ENCODE data around the gene HOXA11.

HOXA11 gene

GRCh38 chr7:27205325-27206280, 20.6 kb upstream of the HOXA11 start:
- no peak for DNase-seq

DNA sequence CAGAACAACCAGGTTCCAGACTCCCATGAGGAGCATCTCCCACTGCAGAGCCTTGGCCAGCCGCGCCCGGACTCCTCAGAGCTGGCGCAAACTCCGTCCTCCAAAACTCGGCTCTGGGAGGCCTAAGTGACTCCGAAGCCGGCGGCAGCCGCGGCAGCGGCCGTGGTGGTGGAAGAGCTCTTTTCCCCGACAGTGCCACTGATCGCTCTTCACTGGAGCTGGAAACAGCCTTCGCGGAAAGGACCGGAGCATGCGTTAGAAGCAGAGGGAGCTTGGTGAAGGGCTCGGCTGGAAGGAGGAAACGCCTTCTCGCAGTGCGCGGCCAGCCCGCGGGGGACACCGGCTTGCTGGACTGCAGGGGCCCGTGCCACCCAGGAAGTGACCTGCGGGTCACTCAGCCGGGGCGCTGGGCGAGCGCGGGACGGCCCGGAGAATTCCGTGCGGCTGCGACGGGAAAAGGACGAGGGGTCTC, 19.9 kb upstream of the HOXA11 start:
- no peak for DNase-seq

DNA sequence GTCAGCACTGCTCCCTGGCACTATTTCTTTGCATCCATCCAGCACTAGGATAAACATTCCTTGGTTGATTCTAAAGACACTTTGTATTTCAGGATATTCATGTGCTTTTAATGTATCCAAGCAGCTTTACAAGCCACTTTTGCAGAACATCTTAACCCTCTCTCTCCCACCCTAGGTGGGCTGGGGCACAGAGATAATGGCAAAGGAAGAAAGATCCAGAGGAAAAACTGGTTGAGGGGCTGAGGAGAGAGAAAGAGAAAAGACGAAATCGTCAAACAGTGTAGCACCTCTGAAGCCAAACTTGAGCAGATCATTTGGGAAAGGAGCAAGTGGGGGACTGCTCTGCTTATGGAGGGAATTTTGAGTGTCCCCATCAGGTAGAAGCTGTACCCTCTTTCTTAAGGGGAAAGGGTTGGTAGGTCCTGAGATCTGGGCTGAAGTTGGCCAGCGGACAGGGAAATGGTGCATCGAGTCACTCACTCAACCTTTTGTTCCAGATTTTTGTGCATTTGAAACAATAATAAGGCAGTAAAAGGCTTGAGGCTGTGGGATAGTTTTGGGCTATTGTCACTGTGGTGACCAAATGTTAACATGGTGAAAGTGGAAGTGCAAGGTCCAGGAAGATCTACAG, 19.0 kb upstream of the HOXA11 start:
- no peak for DNase-seq

- DNase-seq: no peak
These were observed 18.4 kb upstream of the HOXA11 start for GRCh38 chr7:27203365-27203953.

GRCh38 chr7:27202862-27203134, 17.8 kb upstream of the HOXA11 start:
- DNase-seq: no peak

DNA sequence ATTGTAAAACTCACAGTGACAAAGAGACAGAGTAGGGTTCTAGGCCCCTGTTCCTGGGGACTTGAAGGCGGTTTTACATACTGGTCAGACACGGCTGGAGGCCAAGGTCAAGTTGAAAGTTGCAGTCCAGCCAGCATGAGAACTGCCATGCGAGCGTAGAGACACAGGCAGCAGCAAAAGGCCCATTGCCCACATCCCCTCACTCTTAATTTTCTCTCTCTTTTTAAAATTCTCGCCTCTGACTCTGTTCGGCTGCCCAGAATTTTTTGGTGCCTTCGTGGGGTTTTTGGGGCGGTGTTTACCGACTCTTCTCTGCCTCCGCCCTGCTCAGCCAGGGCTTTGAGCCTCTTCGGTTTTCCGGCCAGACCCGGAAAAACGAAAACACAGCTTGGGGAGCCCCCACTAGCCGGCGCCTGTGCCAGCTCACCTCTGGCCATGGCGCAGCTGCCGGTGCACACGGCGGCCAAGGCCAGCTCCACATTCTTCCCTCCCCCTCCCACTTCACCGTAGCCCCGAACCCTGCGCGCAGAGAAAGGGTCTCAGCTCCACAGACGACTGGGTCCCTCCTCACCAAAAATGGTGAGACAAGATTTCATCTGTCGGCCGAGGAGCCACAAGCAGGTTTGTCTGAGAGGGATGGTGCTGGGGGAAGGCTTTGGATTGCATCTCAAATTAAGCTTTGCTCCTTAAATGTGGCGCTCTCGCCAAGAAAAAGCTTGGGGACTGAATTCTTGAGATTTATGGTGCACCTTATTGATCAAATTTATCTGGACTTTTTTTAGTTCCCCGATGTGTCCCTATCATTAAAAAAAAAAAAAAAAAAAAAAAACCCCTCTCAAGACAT, 17.2 kb upstream of the HOXA11 start:
- DNase-seq: no peak

DNA sequence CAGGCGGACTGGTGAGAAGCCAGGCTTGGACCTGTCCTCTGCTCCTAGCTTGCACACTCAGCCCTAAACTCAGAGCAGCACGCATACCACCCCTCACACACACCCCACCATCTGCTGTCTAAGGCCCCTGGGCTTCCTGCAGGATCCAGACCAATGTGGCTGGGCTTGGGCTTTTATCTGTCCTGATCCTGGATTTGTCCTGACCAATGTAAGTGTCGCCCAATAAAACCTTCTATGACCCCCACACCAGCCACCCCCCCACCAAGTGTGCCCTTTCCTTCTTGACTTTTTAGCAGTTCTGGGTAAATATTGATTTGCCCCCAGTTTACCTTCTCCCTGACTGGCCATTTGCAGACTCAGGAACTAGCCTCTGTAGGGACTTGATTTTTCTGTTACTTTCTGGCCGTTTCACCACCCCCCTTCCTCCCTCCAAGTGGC, 16.6 kb upstream of the HOXA11 start:
- DNase-seq: no peak

GRCh38 chr7:27200761-27201579, 15.9 kb upstream of the HOXA11 start:
- DNase-seq: no peak

GRCh38 chr7:27199849-27200760, 15.1 kb upstream of the HOXA11 start, which contains the start of gene HOXA13:
Gene HOXA13, minus strand, starts transcription at chr7:27200091. Its CDS starts 14 bp downstream, at chr7:27200077.
- no peak for DNase-seq

GRCh38 chr7:27198871-27199801, 14.1 kb upstream of the HOXA11 start:
- no peak for DNase-seq

- DNase-seq: no peak
These were observed 13.3 kb upstream of the HOXA11 start for GRCh38 chr7:27198138-27198841.

DNA sequence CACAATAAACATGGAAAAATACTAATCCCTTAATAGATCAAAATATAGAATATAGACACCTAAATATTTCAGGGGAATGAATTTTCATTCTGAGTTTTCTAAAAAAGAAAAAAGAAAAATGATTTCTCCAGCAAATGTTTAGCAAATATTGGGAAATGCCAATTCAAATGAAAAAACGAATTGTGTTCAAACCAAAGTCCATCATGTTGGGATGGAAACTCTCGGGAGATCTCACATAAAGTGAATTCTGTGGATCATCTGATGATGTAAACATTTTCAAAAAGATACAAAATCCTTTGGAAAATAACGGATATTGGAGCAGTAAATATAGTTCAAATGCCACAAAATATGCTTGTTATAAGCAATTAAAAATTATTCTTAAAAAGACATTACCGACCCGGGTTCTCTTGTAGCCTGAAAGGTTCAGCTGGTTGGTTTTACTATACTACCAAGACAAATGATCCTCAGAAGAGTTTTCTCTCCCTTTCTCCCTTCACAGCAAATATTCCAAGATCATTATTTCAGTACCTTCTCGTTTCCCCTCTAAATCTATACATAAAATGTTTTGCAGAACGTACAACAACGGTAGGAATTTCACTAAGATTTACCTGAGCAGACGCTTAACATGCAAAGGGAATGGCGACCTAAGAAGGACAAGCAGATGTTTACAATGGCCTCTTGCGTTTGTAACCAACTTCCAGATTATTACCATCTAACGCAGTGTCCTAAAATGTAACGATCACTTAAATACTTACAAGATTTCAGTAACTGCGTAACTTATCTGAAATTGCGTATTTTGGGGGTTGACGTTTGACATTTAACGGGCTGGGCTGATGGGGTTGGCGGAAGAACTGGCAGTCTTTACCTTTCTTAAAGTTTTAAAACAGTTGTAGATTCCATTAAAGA, 12.4 kb upstream of the HOXA11 start:
- DNase-seq: no peak

- peak; percentile 74 for DNase-seq
These were observed 11.3 kb upstream of the HOXA11 start for GRCh38 chr7:27196287-27196767.

DNA sequence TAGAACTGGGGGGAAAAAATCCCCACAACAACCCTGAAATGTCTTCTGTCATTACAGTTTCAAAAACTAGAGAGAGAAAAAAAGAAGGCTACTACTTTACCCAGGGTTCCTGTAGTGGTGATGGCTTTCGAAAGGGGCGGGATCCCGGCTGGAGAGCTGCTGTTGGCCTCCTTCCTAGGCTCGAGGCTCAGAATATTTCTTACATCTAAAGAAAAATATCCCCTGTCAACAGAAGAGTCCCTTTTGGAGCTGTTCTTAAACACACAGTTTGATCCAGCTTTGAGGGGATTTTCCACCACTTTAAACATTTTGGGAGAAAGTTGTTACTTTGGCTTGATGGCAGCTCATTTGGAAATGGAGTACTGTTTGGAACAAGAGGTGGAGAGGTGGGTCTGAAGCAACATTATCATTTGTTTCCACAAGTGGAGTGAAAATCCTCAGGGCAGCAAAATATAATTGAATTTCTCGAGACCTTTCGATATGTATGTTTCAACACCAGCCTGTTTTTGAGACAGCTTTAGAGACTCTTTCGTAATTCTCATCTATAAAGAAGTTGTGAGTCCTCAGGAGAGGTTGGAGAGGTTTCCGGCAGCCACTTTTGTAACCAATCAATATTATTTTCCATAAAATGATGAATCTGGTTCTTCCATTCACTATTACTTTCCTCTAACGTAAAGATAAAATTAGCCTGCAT, 9.8 kb upstream of the HOXA11 start:
- DNase-seq: no peak

DNA sequence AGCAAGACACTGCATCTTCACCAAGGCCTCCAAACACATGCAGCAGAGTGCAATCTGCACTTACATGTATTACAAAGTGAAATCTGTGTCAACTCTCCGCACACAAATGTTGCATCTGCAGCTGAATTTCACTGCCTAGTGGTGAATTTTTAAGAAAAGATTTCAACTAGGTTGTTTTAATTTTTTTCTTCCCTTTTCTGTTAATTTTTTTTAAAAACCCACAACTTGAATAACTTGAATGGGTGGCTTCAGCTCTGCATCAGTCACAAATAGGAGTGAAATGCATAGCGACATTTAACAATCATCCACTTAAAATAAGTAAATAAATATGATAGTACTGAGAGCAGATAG, 8.9 kb upstream of the HOXA11 start:
- DNase-seq: no peak

- no peak for DNase-seq
These were observed 8.4 kb upstream of the HOXA11 start for GRCh38 chr7:27193335-27194001.

All from activated CD4-positive, alpha-beta T cell treated with anti-CD3 and anti-CD28 coated beads for 1 hour (primary cell).